HepG2 (cell line): ENCODE results near the gene SEMA3B. TPM values are rescaled to one million over a fixed set of nuclear protein-coding genes. Genes with fewer than 3 reads are reported as not detected.

Source experiments
- AHR ChIP-seq: IDR thresholded peaks from 2 replicates; pipeline ENCODE4 v1.6.1; 2018; ENCODE audit warnings: missing genetic modification reagents, missing compliant biosample characterization
- ATF1 ChIP-seq: IDR thresholded peaks from 2 replicates; pipeline ENCODE4 v1.6.1; 2016; ENCODE audit warnings: mild to moderate bottlenecking, control low read depth
- BRCA1 ChIP-seq: sonication (generic); formaldehyde crosslinking; IDR thresholded peaks from 2 replicates; pipeline ENCODE4 v1.4.0; 2020; ENCODE audit warnings: missing genetic modification reagents
- CHD4 ChIP-seq: fragments of 200-600 bp; sonication (generic); IDR thresholded peaks from 2 replicates; pipeline ENCODE4 v1.7.0; 2017; ENCODE audit warnings: mild to moderate bottlenecking, low read length, borderline replicate concordance
- FOXK1 ChIP-seq: sonication (generic); formaldehyde crosslinking; IDR thresholded peaks from 2 replicates; pipeline ENCODE4 v1.4.0; 2020; ENCODE audit warnings: low read depth, missing genetic modification reagents, borderline replicate concordance
- GABPA ChIP-seq, 2 experiments: IDR thresholded peaks; 2 replicates each; pipeline ENCODE4 v1.6.1; 2011 to 2016; ENCODE audit warnings: low read depth in 2 of 2, low read length in 1 of 2, missing biosample characterization in 1 of 2, missing genetic modification characterization in 1 of 2
- KAT8 ChIP-seq: IDR thresholded peaks from 2 replicates; pipeline ENCODE4 v1.6.1; 2016; ENCODE audit warnings: missing genetic modification reagents, missing compliant biosample characterization
- KLF12 ChIP-seq: sonication (generic); formaldehyde crosslinking; IDR thresholded peaks from 2 replicates; pipeline ENCODE4 v1.4.0; 2020; ENCODE audit warnings: missing genetic modification reagents, borderline replicate concordance
- RBAK ChIP-seq: sonication (generic); formaldehyde crosslinking; IDR thresholded peaks from 2 replicates; pipeline ENCODE4 v1.5.1; 2020; ENCODE audit warnings: mild to moderate bottlenecking, missing genetic modification reagents
- SALL2 ChIP-seq: sonication (generic); formaldehyde crosslinking; IDR thresholded peaks from 2 replicates; pipeline ENCODE4 v1.8.1; 2023; ENCODE audit warnings: mild to moderate bottlenecking, missing genetic modification reagents, inconsistent platforms
- SNAI1 ChIP-seq: sonication (generic); formaldehyde crosslinking; IDR thresholded peaks from 2 replicates; pipeline ENCODE4 v1.5.0; 2020; ENCODE audit warnings: mild to moderate bottlenecking, missing genetic modification reagents, borderline replicate concordance
- SP1 ChIP-seq, 2 experiments: fragments of 450-650 bp in 1 of 2; sonication (generic) in 1 of 2; formaldehyde crosslinking in 1 of 2; IDR thresholded peaks; 2 replicates each; pipeline versions ENCODE4 v1.4.0 to v1.6.1; 2016 to 2020; ENCODE audit warnings: missing genetic modification reagents in 1 of 2
- SRSF4 ChIP-seq: fragments of 200-400 bp; formaldehyde crosslinking; IDR thresholded peaks from one replicate; pipeline ENCODE4 v1.6.1; 2018; ENCODE audit warnings: mild to moderate bottlenecking, low read depth, low read length, moderate library complexity; ENCODE audit not compliant: poor library complexity, severe bottlenecking
- TBX2 ChIP-seq: sonication (generic); formaldehyde crosslinking; IDR thresholded peaks from 2 replicates; pipeline ENCODE4 v1.5.0; 2020; ENCODE audit warnings: missing genetic modification reagents, mild to moderate bottlenecking, borderline replicate concordance
- TEF ChIP-seq: sonication (generic); formaldehyde crosslinking; IDR thresholded peaks from 2 replicates; pipeline ENCODE4 v1.5.0; 2020; ENCODE audit warnings: missing genetic modification reagents
- ZBTB7A ChIP-seq: sonication (generic); formaldehyde crosslinking; IDR thresholded peaks from 2 replicates; pipeline ENCODE4 v1.8.0; 2022; ENCODE audit warnings: mild to moderate bottlenecking, missing genetic modification reagents
- ZNF12 ChIP-seq: sonication (generic); formaldehyde crosslinking; IDR thresholded peaks from 2 replicates; pipeline ENCODE4 v1.5.0; 2020; ENCODE audit warnings: missing genetic modification reagents
- ZNF121 ChIP-seq: sonication (generic); formaldehyde crosslinking; IDR thresholded peaks from 2 replicates; pipeline ENCODE4 v1.5.0; 2020; ENCODE audit warnings: mild to moderate bottlenecking, missing genetic modification reagents
- ZNF3 ChIP-seq: IDR thresholded peaks from 2 replicates; pipeline ENCODE4 v1.7.0; 2017; ENCODE audit warnings: inconsistent platforms
- ZNF572 ChIP-seq: sonication (generic); formaldehyde crosslinking; IDR thresholded peaks from 2 replicates; pipeline ENCODE4 v1.5.1; 2020; ENCODE audit warnings: mild to moderate bottlenecking, missing genetic modification reagents
- ZNF746 ChIP-seq: sonication (generic); formaldehyde crosslinking; IDR thresholded peaks from 2 replicates; pipeline ENCODE4 v1.8.0; 2022; ENCODE audit warnings: mild to moderate bottlenecking, missing genetic modification reagents
- ZNF747 ChIP-seq: sonication (generic); formaldehyde crosslinking; IDR thresholded peaks from 2 replicates; pipeline ENCODE4 v1.8.1; 2023; ENCODE audit warnings: missing genetic modification reagents, mild to moderate bottlenecking, borderline replicate concordance
- polyA plus RNA-seq, 8 experiments: library from polyadenylated mRNA; depleted of rRNA in 3 of 8; stranded (reverse) in 7 of 8; unstranded in 1 of 8; fragments of >200 nt; fragmentation: Illumina TruSeq in 4 of 8; extraction: Trizol in 4 of 8; gene quantifications; 2 replicates each; pipeline versions ENCODE4 v1.2.1 to v1.2.3, GENCODE V29; 2011 to 2016; ENCODE audit warnings: low read depth in 4 of 8, missing spikeins in 1 of 8, mixed read lengths in 1 of 8; ENCODE audit not compliant: insufficient read depth in 1 of 8
- total RNA-seq, 5 experiments: library from RNA; depleted of rRNA; stranded (reverse); fragments of >200 nt; fragmentation: Illumina TruSeq; extraction: Trizol; gene quantifications; 2 replicates each; pipeline ENCODE4 v1.2.3, GENCODE V29; 2016; ENCODE audit warnings: low read depth in 1 of 5
- TF ChIP-seq, protein P1 (sequence below): sonication (generic); formaldehyde crosslinking; IDR thresholded peaks from 2 replicates; pipeline ENCODE4 v1.4.0; 2020; ENCODE audit warnings: mild to moderate bottlenecking, missing genetic modification reagents
- TF ChIP-seq, protein P2 (sequence below): sonication (generic); formaldehyde crosslinking; IDR thresholded peaks from 2 replicates; pipeline ENCODE4 v1.8.1; 2023; ENCODE audit warnings: missing genetic modification reagents, inconsistent platforms, borderline replicate concordance
- TF ChIP-seq, protein P3 (sequence below): sonication (generic); formaldehyde crosslinking; IDR thresholded peaks from 2 replicates; pipeline ENCODE4 v1.5.0; 2020; ENCODE audit warnings: missing genetic modification reagents

Gene SEMA3B
- total and polyA plus RNA-seq, 2 of the 13 experiments (the other 11 are each of a cell fraction or from before 2014, with no cell fraction given), result 93.2 to 158 TPM

DNA sequence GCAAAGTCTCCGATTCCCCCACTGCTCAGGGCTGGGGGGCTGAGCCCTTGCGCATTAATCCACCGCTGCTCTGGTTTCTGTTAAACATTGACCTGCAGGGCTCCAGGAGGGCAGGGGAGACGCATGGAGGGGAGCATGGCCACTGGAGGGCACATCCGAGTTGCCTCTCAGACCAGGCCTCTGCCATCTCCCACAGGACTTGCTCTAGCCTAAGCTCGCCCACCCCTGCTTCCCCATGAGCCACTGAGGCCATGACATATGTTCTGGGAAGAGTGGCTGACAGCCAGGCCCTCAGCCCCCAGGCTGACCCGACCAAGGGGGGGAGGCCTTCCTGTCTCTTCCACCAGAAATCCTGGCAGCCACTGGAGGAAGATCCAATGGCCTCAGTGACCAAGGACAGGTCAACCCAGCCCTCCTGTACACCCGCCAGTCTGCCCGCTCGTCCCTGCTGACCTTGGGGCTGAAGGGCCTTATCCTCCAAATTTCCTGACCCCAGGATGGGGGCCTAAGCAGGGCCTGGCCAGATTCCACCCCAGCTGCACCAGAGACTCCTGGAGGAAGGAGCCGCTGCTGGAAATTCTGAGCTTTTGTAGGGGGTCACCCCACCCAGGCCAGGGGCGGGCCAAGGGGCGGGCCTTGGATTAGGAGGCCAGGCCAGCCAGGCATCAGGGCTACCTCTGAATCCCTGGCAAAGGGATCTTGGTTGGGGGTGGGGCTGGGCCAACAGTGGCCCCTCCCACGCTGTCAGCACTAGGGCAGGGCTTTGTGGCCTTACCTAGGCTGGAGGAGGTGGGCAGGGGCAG, 34.3 kb downstream of the SEMA3B start, which contains the start of gene HYAL1 (continued):
- TF ChIP-seq ZNF747 (CRISPR knock-in tag) (peak; percentile 60; the same call in 1 of the 2 replicates), ZNF746 (no peak), FOXK1 (CRISPR knock-in tag) (peak; percentile 40; the same call in 1 of the 2 replicates), SALL2 (no peak; the same call in 1 of the 2 replicates), TBX2 (peak; percentile 51), ZNF3 (no peak; the same call in 1 of the 2 replicates), SRSF4 (no peak), SNAI1 (CRISPR knock-in tag) (no peak), KAT8 (peak; percentile 77; the same call in 1 of the 2 replicates), ZNF121 (CRISPR knock-in tag) (peak; percentile 12; the same call in 1 of the 2 replicates), ATF1 (no peak), TEF (CRISPR knock-in tag) (0 out of 2 replicates have a peak, but pooled peaks have one; percentile 37), BRCA1 (CRISPR knock-in tag) (no peak; the same call in 1 of the 2 replicates), AHR (CRISPR knock-in tag) (no peak), ZNF12 (CRISPR knock-in tag) (no peak), SP1 (IDR thresholded peaks at IDR 0.05) (no peak), SP1 (CRISPR knock-in tag; IDR thresholded peaks at IDR 0.05) (peak; percentile 80), KLF12 (CRISPR knock-in tag) (no peak; the same call in 1 of the 2 replicates), CHD4 (no peak), GABPA (IDR thresholded peaks at IDR 0.05; ENCODE audit: low read depth, low read length) (no peak), GABPA (CRISPR knock-in tag; IDR thresholded peaks at IDR 0.05; ENCODE audit: low read depth) (no peak; the same call in 1 of the 2 replicates), ZNF572 (CRISPR knock-in tag) (0 out of 2 replicates have a peak, but pooled peaks have one; percentile 46), ZBTB7A (CRISPR knock-in tag) (no peak; the same call in 1 of the 2 replicates), RBAK (no peak)
- TF ChIP-seq, protein P1, sequence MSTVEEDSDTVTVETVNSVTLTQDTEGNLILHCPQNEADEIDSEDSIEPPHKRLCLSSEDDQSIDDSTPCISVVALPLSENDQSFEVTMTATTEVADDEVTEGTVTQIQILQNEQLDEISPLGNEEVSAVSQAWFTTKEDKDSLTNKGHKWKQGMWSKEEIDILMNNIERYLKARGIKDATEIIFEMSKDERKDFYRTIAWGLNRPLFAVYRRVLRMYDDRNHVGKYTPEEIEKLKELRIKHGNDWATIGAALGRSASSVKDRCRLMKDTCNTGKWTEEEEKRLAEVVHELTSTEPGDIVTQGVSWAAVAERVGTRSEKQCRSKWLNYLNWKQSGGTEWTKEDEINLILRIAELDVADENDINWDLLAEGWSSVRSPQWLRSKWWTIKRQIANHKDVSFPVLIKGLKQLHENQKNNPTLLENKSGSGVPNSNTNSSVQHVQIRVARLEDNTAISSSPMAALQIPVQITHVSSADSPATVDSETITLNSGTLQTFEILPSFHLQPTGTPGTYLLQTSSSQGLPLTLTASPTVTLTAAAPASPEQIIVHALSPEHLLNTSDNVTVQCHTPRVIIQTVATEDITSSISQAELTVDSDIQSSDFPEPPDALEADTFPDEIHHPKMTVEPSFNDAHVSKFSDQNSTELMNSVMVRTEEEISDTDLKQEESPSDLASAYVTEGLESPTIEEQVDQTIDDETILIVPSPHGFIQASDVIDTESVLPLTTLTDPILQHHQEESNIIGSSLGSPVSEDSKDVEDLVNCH (CRISPR knock-in tag), result no peak; the same call in 1 of the 2 replicates
- TF ChIP-seq, protein P2, sequence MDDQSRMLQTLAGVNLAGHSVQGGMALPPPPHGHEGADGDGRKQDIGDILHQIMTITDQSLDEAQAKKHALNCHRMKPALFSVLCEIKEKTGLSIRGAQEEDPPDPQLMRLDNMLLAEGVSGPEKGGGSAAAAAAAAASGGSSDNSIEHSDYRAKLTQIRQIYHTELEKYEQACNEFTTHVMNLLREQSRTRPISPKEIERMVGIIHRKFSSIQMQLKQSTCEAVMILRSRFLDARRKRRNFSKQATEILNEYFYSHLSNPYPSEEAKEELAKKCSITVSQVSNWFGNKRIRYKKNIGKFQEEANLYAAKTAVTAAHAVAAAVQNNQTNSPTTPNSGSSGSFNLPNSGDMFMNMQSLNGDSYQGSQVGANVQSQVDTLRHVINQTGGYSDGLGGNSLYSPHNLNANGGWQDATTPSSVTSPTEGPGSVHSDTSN, result no peak
- TF ChIP-seq, protein P3, sequence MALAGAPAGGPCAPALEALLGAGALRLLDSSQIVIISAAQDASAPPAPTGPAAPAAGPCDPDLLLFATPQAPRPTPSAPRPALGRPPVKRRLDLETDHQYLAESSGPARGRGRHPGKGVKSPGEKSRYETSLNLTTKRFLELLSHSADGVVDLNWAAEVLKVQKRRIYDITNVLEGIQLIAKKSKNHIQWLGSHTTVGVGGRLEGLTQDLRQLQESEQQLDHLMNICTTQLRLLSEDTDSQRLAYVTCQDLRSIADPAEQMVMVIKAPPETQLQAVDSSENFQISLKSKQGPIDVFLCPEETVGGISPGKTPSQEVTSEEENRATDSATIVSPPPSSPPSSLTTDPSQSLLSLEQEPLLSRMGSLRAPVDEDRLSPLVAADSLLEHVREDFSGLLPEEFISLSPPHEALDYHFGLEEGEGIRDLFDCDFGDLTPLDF (CRISPR knock-in tag), result no peak
